Stimulated activated CD4-positive, alpha-beta T cell treated with anti-CD3 and anti-CD28 coated beads, TNF-alpha, amount 100 ng/mL, for 4 hours (primary cell): ENCODE measurements around the gene RAB3IL1.

Experiments used
- DNase-seq, 3 experiments: peaks; one replicate each; pipeline ENCODE4 v3.0.0-alpha.2; 2020; ENCODE audit warnings: low read depth in 3 of 3

The RAB3IL1 gene

GRCh38 chr11:61918938-61919704 is 1.8 kb upstream of the RAB3IL1 start:
- no peak for DNase-seq

DNA sequence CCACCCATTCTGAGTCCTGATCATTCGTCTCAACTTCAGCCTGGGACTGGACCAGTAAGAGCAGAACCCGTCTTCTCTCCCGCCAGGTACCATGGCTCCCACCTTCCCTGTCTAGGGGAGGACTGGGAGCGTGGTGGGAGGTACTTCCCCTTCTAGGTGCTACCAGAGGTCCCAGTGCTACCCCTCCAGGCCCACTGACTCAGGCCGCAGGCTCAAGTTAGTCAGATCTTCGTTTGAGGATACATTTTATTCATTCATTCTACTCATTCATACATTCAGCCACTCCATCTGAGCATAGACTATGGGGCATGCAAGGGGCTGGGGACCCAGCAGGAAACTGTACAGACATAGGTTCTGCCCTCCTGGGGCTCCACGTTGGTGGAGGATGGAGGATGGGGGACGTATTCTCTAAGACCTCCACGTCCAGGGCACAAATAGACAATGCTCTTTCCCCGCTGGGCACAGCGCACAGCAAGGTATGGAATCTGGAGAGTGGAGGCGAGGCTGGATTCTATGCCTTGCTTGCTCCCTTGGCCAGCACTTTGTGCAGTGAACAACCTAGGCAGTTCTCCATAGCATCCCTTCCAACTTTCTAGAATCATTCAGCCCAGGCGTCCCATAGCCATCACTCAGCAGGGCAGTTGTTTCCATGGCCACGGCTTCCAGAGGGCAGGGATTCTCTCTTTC is 1.0 kb upstream of the RAB3IL1 start:
- no peak for DNase-seq

DNA sequence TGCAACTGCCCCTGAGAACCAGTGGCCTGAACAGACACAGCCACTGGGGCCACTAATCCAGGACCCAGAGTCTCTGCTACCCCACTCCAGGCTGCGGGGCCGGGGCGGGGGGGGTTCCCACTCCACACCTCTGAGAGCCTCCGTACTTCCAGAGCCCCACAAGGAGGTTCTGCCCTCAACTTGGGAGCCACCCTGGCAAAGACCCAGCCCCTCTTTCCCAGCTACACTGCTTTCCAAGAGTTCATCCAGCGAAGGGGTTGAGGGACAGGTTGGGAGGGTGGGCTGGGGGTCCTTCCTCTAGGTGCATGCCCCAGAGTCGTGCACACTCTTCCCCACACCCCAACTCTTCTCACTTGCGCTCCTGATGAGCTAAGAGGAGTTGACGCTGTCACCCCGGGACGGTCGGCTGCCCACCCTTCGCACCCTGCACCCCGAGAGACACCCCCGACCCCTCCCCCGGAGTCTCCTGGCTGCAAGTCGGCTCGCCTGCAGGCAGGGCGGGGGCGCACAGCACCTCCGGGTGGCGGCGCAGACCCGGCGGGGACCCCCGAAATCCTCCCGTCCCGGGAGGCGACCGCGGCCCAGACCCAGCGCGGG is 531 bp downstream of the RAB3IL1 start:
- no peak for DNase-seq

DNA sequence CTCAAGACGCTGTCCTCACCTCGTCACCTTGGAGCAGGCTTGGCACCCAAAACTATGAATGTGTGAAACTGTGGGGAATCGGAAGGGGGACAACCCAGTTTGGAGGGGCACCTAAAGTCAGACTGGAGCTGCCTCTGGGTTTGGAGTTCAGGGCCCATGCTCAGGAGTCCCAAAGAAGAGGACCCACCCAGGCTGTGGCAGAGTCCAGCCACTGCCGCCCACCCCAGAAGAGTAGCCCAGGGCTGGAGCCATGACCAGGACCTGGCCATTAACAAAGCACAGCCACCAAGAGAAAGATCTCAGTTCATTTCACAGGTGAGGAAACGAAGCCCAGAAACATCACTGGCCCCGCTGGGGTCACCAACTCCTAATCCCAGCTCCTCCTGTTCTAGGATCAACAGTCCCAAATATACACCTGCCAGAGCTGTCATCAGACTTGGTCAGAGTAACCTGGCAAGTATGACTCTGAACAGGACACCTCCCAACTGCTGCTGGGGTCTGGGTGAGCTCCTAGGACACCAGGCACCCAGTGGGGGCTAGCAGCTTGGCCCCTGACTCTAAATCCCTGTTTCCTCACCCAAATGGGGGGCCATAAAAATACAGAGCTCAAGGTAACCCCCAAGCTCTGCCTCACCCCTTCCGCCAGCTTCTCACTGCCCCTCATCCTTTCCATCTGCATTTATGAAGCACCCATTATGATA is 2.7 kb downstream of the RAB3IL1 start:
- no peak for DNase-seq

DNA sequence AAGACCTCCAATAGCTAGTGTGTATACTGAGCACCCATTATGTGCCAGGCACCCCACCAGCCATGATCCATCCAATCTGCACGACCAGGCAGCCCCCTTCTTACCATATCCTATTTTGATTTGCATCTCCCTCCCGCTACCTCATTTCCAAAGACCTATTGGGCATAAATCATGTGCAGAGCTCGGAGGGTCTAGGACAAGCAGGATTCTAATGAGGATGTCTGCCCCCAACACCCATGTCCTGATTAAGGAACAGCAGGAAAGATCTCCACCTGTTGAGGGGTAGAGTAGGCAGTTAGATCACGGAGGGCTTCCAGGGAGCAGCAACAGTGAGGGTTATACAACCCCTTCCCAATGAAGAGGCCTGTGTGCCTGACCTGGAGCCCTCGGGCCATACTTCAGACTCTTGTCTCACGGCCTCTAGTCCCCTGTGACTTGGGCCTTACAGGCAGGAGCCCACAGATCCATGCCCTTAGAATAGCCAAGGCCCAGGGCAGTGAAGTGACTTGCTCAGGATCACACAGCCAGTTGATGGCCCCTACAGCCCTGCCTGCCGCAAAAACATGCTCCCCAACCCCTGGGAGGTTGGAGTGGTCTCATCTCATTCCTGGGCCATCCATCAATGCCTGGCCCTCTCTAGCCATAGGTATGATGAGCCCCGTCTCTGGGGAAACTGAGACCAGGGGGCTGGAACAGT is 3.5 kb downstream of the RAB3IL1 start:
- no peak for DNase-seq

DNA sequence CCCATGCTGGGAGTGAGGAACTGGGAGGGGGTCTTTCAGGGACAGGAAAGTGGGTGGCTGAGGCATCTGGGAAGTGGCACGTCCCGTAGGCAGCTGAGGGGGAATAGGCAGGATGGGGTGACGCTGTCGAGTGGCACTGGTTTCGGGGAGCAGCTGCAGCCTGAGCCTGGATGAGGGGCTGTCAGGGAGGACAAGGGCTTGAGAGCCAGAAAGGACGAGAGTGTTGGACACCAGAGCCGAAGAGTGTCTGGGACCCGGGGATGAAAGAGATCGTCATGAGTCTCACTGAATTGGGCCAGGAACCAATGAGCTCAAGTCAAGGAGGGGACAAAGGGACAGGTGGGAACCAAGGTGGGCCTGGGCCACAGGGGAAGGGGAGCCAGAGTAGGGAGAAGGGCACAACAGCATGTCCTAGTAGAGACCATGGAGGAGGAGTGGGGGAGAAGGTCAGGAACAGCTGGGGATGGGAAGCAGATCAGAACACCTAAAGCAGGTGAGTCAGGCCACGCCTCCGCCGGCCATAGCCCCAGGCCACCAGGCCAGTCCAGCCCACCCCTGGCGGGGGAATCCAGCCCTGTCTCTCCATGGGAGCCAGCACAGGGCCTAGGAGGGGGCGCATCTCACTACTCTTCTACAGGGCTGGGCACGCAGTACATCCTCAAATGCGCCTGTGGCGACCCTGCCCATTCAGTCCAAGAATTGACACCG is 4.2 kb downstream of the RAB3IL1 start:
- DNase-seq, result no peak

- DNase-seq, result no peak
These were observed 4.9 kb downstream of the RAB3IL1 start for GRCh38 chr11:61912530-61912898.

- DNase-seq, result no peak
These were observed 5.5 kb downstream of the RAB3IL1 start for GRCh38 chr11:61911701-61912529.

DNA sequence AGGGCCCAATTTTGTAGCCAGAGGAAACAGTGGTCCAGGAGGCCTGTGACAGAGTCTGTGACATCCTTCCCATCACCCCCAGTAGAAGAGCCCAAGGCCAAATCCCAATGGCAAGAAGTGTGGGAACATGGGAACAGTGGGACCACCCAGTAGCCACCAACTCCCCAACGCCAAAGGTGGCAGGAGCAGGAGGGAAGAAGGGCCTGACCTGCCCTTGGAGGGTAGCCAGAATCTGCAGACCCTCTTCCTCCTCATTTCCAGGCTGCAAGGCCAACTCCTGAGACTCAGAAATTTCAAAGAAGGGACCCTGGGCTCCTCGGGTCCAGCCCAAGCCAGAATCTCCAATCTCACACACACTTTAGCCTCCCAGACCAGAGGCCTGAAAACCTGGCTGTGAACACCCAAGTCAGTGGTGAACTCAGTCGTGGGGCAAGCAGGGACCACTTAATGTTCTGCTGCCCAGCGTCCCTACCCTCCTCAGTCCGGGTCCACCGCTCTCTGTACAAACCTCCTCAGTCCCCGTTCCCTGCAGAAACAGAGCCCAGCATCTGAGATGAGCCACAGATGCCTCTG is 6.2 kb downstream of the RAB3IL1 start:
- DNase-seq, result no peak

DNA sequence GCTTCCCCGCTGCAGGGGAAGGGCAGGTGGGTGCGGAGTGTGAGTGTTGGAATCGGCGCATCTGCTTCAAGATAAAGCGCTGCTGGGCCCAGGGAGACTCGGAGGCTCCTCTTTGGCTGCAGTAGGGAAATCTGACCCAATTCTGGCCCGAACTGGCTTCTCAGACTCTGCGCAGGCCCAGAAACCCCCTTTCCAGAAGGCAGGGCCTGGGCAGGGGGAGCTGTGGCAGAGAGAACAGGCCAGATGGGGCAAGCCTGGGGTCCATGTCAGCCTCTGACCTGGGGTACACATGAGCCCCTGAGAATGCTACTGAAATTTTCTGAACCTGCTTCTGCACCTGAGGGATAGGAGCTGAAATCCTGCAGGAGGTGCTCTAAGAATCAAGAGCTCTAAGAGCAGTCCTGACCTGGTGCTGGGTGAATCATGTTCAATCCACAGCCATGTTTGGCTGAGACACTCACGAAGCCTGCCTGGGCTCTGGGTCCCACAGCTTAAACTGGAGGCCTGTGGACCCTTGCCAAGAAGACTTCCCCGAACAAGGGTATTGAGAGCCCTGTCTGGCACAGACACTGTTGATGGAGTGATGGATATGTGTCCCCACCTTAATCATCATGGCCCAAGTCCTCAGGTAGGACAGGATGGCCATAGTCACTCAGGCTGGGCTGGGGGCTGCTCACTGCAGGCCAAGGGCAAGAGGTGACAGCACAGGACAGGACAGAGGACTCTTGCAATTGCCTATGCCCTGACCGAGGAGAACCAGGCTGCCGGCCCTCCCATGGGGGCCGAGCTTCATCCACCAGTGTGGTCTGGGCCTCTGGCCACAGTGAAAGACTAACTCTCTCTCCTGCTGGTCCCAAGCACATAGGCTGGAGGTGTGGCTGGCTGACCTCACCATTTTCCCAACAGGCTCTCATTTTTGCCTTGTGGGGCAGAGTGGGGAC is 6.9 kb downstream of the RAB3IL1 start:
- no peak for DNase-seq

- no peak for DNase-seq
These were observed 8.5 kb downstream of the RAB3IL1 start for GRCh38 chr11:61908730-61909316.

DNA sequence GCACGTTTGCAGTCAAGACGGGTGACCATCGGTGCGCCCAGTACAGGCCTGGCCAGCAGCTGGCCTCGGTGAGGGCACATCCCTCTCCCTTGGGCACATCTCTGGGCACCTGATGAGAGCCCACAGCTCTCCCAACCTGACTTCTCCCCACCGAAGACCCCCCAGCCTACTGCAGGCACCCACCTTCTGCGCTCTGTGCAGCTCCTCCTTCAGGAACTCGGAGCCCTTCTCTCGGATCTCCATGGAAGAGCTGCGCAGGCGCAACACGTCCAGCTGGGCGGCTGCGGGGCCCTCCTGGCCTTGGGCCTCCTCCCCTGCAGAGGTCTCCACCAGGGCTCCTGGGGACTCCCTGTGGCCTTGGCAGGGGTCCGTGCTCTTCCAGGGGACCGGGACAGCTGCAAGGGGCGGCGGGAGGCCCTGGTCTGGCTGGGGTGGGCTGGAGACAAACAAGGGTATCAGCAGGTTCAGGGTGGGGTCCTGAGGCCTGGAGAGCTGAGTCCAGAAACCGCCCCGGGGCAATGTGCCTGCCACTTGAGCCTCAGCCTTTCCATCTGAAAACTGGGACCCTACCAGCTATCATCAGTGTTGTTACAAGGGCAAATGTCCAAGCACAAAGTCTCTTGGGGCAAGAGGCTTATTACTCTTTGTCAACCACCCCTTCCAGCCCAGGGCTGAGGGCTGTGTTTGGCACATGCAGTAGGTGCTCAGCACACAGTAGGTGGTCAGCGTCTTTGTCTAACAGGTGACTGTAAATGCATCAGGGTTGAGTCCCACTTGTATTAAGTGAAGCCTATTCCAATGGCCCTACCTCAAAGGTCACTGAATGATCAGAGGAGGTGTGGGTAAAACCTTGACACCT is 9.3 kb downstream of the RAB3IL1 start:
- DNase-seq, result no peak

- no peak for DNase-seq
These were observed 10.1 kb downstream of the RAB3IL1 start for GRCh38 chr11:61907282-61907681.

DNA sequence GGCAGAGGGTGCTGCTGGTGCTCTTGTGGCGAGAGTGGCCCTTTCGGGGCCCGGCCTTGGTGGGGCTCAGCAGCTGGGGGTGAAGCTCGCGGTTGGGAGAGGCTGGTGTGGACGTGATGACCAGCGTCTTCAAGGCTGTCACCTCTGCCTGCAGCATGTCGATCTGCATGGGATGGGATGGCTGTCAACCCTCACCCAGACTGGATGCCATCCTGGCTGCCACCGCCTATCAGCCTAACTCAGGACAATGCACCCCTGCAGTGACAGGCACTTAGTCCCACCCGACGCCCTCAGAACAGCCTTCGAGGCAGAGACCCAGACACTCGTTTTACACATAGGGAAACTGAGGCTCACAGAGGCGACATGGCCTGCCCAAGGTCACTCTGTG is 10.8 kb downstream of the RAB3IL1 start:
- no peak for DNase-seq

DNA sequence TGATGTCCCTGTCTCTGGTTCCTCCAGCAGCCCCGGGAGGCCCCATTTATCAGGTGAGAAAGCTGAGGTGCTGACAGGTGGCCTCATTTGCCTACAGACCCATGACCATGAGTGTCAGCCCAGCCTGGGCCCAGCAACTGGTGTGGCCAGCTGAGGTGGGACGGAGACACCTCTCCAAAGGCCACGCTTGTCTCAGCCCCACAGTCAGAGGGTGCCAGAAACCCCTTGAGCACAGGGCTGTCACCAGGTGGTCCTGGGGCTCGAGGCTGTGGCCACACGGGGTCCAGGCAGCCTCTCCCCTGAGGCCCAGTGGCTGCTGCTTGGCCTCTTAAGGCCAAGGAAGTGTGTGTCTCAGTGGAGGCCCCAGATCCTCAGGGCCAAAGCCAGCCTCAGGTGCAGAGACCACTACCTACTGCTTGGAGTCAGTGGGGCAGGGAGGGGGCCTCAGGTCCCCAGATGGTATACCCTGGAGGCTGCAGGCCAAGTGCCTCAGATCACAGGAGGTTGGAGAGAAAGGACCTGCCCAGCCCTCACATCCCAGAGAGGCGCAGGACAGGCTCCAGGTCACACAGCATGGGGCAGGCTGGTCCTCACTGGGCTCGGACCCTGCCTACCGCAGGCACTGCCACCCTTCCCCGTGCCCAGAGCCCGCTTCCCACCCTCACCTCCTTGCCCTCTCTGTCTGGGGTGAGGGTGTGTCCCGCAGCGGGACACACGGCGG is 11.4 kb downstream of the RAB3IL1 start:
- DNase-seq, result no peak

- DNase-seq, result no peak
These were observed 12.2 kb downstream of the RAB3IL1 start for GRCh38 chr11:61905067-61905696.
